Activated T-cell treated with anti-CD3 and anti-CD28 coated beads, Interleukin-2, amount 50 U/mL, for 24 hours (primary cell): ENCODE measurements around the gene ACSM2A.
"Not testable (repeated sequence)": the region's sequence is repeated elsewhere in the genome, so short reads cannot be mapped to it uniquely, and the experiment has no call there.

ENCODE experiments used
- DNase-seq: peaks from one replicate; pipeline ENCODE4 v3.0.0-alpha.2; 2020
- H3K27ac Mint-ChIP-seq: 2 replicates; pipeline ENCODE4 v1.8.0; 2020; ENCODE audit warnings: mild to moderate bottlenecking, mixed read lengths
- H3K27me3 Mint-ChIP-seq: 2 replicates; pipeline ENCODE4 v1.8.0; 2020; ENCODE audit warnings: mixed read lengths
- H3K36me3 Mint-ChIP-seq: 2 replicates; pipeline ENCODE4 v1.8.0; 2020; ENCODE audit warnings: low read depth, mixed read lengths
- H3K4me1 Mint-ChIP-seq: 2 replicates; pipeline ENCODE4 v1.8.0; 2020; ENCODE audit warnings: low read depth, mixed read lengths
- H3K4me3 Mint-ChIP-seq: 2 replicates; pipeline ENCODE4 v1.8.0; 2020; ENCODE audit warnings: mild to moderate bottlenecking, moderate library complexity, mixed read lengths
- H3K9me3 Mint-ChIP-seq: 2 replicates; pipeline ENCODE4 v1.8.0; 2020; ENCODE audit warnings: mixed read lengths

The ACSM2A gene

GRCh38 chr16:20485408-20485807 lies 34.1 kb downstream of the ACSM2A start:
- H3K36me3 Mint-ChIP-seq, result no peaks in the 10 kb centered on the region
- H3K9me3 Mint-ChIP-seq, result no peaks in the 10 kb centered on the region
- no peaks in the 10 kb centered on the region for H3K4me1 Mint-ChIP-seq
- peaks cover 11% of the 10 kb centered on the region for H3K27me3 Mint-ChIP-seq
- H3K27ac Mint-ChIP-seq, result no peak overlapping the region
- no peak overlapping the region for H3K4me3 Mint-ChIP-seq
- no peak for DNase-seq

GRCh38 chr16:20490994-20491393 lies 39.7 kb downstream of the ACSM2A start:
- not testable (repeated sequence) for H3K36me3 Mint-ChIP-seq, H3K4me3 Mint-ChIP-seq, H3K9me3 Mint-ChIP-seq, DNase-seq, H3K4me1 Mint-ChIP-seq, H3K27me3 Mint-ChIP-seq, H3K27ac Mint-ChIP-seq

GRCh38 chr16:20491448-20491847 lies 40.1 kb downstream of the ACSM2A start:
- H3K9me3 Mint-ChIP-seq, H3K27me3 Mint-ChIP-seq, H3K4me1 Mint-ChIP-seq, DNase-seq, H3K4me3 Mint-ChIP-seq, H3K36me3 Mint-ChIP-seq, H3K27ac Mint-ChIP-seq: not testable (repeated sequence)

GRCh38 chr16:20504418-20504817 lies 53.1 kb downstream of the ACSM2A start:
- no peaks in the 10 kb centered on the region for H3K4me1 Mint-ChIP-seq
- no peak overlapping the region for H3K27ac Mint-ChIP-seq
- H3K27me3 Mint-ChIP-seq, result peaks cover 2% of the 10 kb centered on the region
- H3K36me3 Mint-ChIP-seq, result no peaks in the 10 kb centered on the region
- DNase-seq, result no peak
- peaks cover 19% of the 10 kb centered on the region for H3K9me3 Mint-ChIP-seq
- H3K4me3 Mint-ChIP-seq, result no peak overlapping the region

- Mint-ChIP-seq H3K4me3 (no peak overlapping the region), H3K27me3 (peaks cover 4% of the 10 kb centered on the region), H3K36me3 (no peaks in the 10 kb centered on the region), H3K4me1 (no peaks in the 10 kb centered on the region), H3K27ac (no peak overlapping the region), H3K9me3 (peaks cover 19% of the 10 kb centered on the region)
- DNase-seq, result no peak
These were observed 56.0 kb downstream of the ACSM2A start for GRCh38 chr16:20507280-20507679.

- no peak for DNase-seq
- Mint-ChIP-seq H3K9me3 (peaks cover 26% of the 10 kb centered on the region), H3K27ac (no peak overlapping the region), H3K4me3 (no peak overlapping the region), H3K27me3 (peaks cover 22% of the 10 kb centered on the region), H3K36me3 (no peaks in the 10 kb centered on the region), H3K4me1 (no peaks in the 10 kb centered on the region)
These were observed 59.0 kb downstream of the ACSM2A start for GRCh38 chr16:20510323-20510722.

GRCh38 chr16:20515688-20516090 lies 64.4 kb downstream of the ACSM2A start:
- Mint-ChIP-seq H3K27ac (no peak overlapping the region), H3K9me3 (peaks cover 7% of the 10 kb centered on the region), H3K36me3 (no peaks in the 10 kb centered on the region), H3K4me1 (no peaks in the 10 kb centered on the region), H3K27me3 (peaks cover 37% of the 10 kb centered on the region), H3K4me3 (no peak overlapping the region)
- DNase-seq, result no peak

GRCh38 chr16:20517149-20517548 lies 65.8 kb downstream of the ACSM2A start:
- no peaks in the 10 kb centered on the region for H3K36me3 Mint-ChIP-seq
- no peak overlapping the region for H3K4me3 Mint-ChIP-seq
- peaks cover 35% of the 10 kb centered on the region for H3K27me3 Mint-ChIP-seq
- no peaks in the 10 kb centered on the region for H3K4me1 Mint-ChIP-seq
- peaks cover 7% of the 10 kb centered on the region for H3K9me3 Mint-ChIP-seq
- H3K27ac Mint-ChIP-seq, result no peak overlapping the region
- no peak for DNase-seq

- Mint-ChIP-seq H3K36me3 (no peaks in the 10 kb centered on the region), H3K27ac (no peak overlapping the region), H3K4me3 (no peak overlapping the region), H3K27me3 (peaks cover 24% of the 10 kb centered on the region), H3K9me3 (peaks cover 7% of the 10 kb centered on the region), H3K4me1 (no peaks in the 10 kb centered on the region)
- DNase-seq, result no peak
These were observed 67.9 kb downstream of the ACSM2A start for GRCh38 chr16:20519231-20519630.

GRCh38 chr16:20520103-20520502 lies 68.8 kb downstream of the ACSM2A start:
- Mint-ChIP-seq H3K27ac (no peak overlapping the region), H3K4me3 (no peak overlapping the region), H3K27me3 (peaks cover 15% of the 10 kb centered on the region), H3K36me3 (no peaks in the 10 kb centered on the region), H3K4me1 (no peaks in the 10 kb centered on the region), H3K9me3 (peaks cover under 1% of the 10 kb centered on the region)
- no peak for DNase-seq

- not testable (repeated sequence) for H3K4me3 Mint-ChIP-seq, H3K27me3 Mint-ChIP-seq, DNase-seq, H3K36me3 Mint-ChIP-seq, H3K27ac Mint-ChIP-seq, H3K9me3 Mint-ChIP-seq, H3K4me1 Mint-ChIP-seq
These were observed 80.5 kb downstream of the ACSM2A start for GRCh38 chr16:20531795-20532194.

- H3K27me3 Mint-ChIP-seq, H3K27ac Mint-ChIP-seq, H3K9me3 Mint-ChIP-seq, H3K4me3 Mint-ChIP-seq, H3K36me3 Mint-ChIP-seq, H3K4me1 Mint-ChIP-seq, DNase-seq: not testable (repeated sequence)
These were observed 81.0 kb downstream of the ACSM2A start for GRCh38 chr16:20532284-20532792.

GRCh38 chr16:20536669-20537068 lies 85.3 kb downstream of the ACSM2A start:
- peaks cover 10% of the 10 kb centered on the region for H3K27me3 Mint-ChIP-seq
- not testable (repeated sequence) for H3K36me3 Mint-ChIP-seq, H3K27ac Mint-ChIP-seq, DNase-seq, H3K4me3 Mint-ChIP-seq, H3K4me1 Mint-ChIP-seq, H3K9me3 Mint-ChIP-seq
